Measurements from ENCODE around the gene TAPBPL. TPM values are rescaled to one million over a fixed set of nuclear protein-coding genes. Genes with fewer than 3 reads are reported as not detected.
"Not testable (repeated sequence)": the region's sequence is repeated elsewhere in the genome, so short reads cannot be mapped to it uniquely, and the experiment has no call there.

Gene TAPBPL
- total RNA-seq, 1 donor, result 13.8 TPM

GRCh38 chr12:6494968-6495367 is 43.1 kb downstream of the TAPBPL start:
- H3K36me3 ChIP-seq (ENCODE audit: insufficient read depth, low read length), result peaks cover 30% of the 10 kb centered on the region
- peaks cover 21% of the 10 kb centered on the region for H3K4me1 ChIP-seq (ENCODE audit: insufficient read depth, low read length)
- H4K20me1 ChIP-seq (ENCODE audit: insufficient read depth, low read length), result no peaks in the 10 kb centered on the region
- DNase-seq (ENCODE audit: insufficient read length, low spot score, missing footprints), result no peak
- peaks cover 50% of the 10 kb centered on the region for H3K79me2 ChIP-seq (ENCODE audit: insufficient read depth, low read length)
- no peaks in the 10 kb centered on the region for H3K27me3 ChIP-seq (ENCODE audit: insufficient read depth, low read length)
- peak overlapping the region; percentile 81 for H3K4me3 ChIP-seq (ENCODE audit: insufficient read depth, low read length)
- TF ChIP-seq CTCF (IDR thresholded peaks at IDR 0.05; ENCODE audit: extremely low read depth, low read depth, low read length), result no peak
- H2AFZ ChIP-seq (ENCODE audit: low read length), result peak overlapping the region; percentile 88
- H3K27ac ChIP-seq (ENCODE audit: low read depth, low read length), result peak overlapping the region; percentile 55
- H3K9me3 ChIP-seq (ENCODE audit: low read depth, low read length), result no peaks in the 10 kb centered on the region
- H3K4me2 ChIP-seq (ENCODE audit: insufficient read depth, low read length), result peak overlapping the region; percentile 100

GRCh38 chr12:6497291-6497690 is 45.4 kb downstream of the TAPBPL start:
- H4K20me1 ChIP-seq (ENCODE audit: insufficient read depth, low read length); H3K27ac ChIP-seq (ENCODE audit: low read depth, low read length); H3K9me3 ChIP-seq (ENCODE audit: low read depth, low read length); DNase-seq (ENCODE audit: insufficient read length, low spot score, missing footprints); H2AFZ ChIP-seq (ENCODE audit: low read length); H3K27me3 ChIP-seq (ENCODE audit: insufficient read depth, low read length); H3K4me3 ChIP-seq (ENCODE audit: insufficient read depth, low read length); H3K4me2 ChIP-seq (ENCODE audit: insufficient read depth, low read length): not testable (repeated sequence)
- H3K79me2 ChIP-seq (ENCODE audit: insufficient read depth, low read length), result peaks cover 62% of the 10 kb centered on the region
- peaks cover 16% of the 10 kb centered on the region for H3K4me1 ChIP-seq (ENCODE audit: insufficient read depth, low read length)
- H3K36me3 ChIP-seq (ENCODE audit: insufficient read depth, low read length), result peaks cover 36% of the 10 kb centered on the region

GRCh38 chr12:6500466-6500865 is 48.6 kb downstream of the TAPBPL start:
- no peak for DNase-seq (ENCODE audit: insufficient read length, low spot score, missing footprints)
- Histone ChIP-seq H3K79me2 (ENCODE audit: insufficient read depth, low read length) (peaks cover 61% of the 10 kb centered on the region), H3K4me3 (ENCODE audit: insufficient read depth, low read length) (no peak overlapping the region), H3K4me1 (ENCODE audit: insufficient read depth, low read length) (peaks cover under 1% of the 10 kb centered on the region), H3K27me3 (ENCODE audit: insufficient read depth, low read length) (no peaks in the 10 kb centered on the region), H3K27ac (ENCODE audit: low read depth, low read length) (no peak overlapping the region), H3K36me3 (ENCODE audit: insufficient read depth, low read length) (peaks cover 54% of the 10 kb centered on the region), H2AFZ (ENCODE audit: low read length) (no peak overlapping the region), H3K9me3 (ENCODE audit: low read depth, low read length) (no peaks in the 10 kb centered on the region), H4K20me1 (ENCODE audit: insufficient read depth, low read length) (no peaks in the 10 kb centered on the region), H3K4me2 (ENCODE audit: insufficient read depth, low read length) (no peak overlapping the region)
- no peak for TF ChIP-seq CTCF (IDR thresholded peaks at IDR 0.05; ENCODE audit: extremely low read depth, low read depth, low read length)

- no peak for TF ChIP-seq CTCF (IDR thresholded peaks at IDR 0.05; ENCODE audit: extremely low read depth, low read depth, low read length)
- Histone ChIP-seq H2AFZ (ENCODE audit: low read length) (peak overlapping the region; percentile 66), H3K27ac (ENCODE audit: low read depth, low read length) (peak overlapping the region; percentile 58), H3K36me3 (ENCODE audit: insufficient read depth, low read length) (peaks cover 43% of the 10 kb centered on the region), H3K4me2 (ENCODE audit: insufficient read depth, low read length) (no peak overlapping the region), H3K4me1 (ENCODE audit: insufficient read depth, low read length) (peaks cover 8% of the 10 kb centered on the region), H3K79me2 (ENCODE audit: insufficient read depth, low read length) (peaks cover 53% of the 10 kb centered on the region), H3K9me3 (ENCODE audit: low read depth, low read length) (no peaks in the 10 kb centered on the region), H3K27me3 (ENCODE audit: insufficient read depth, low read length) (no peaks in the 10 kb centered on the region), H3K4me3 (ENCODE audit: insufficient read depth, low read length) (no peak overlapping the region), H4K20me1 (ENCODE audit: insufficient read depth, low read length) (no peaks in the 10 kb centered on the region)
- DNase-seq (ENCODE audit: insufficient read length, low spot score, missing footprints), result peak; percentile 50
Measured at GRCh38 chr12:6507102-6507998, 55.5 kb downstream of the TAPBPL start.
